Ectodermal cell (in vitro differentiated cells): ENCODE results near the gene COL27A1.

Source experiments
- H3K27ac ChIP-seq: 2 replicates; pipeline ENCODE4 v1.7.0; 2013; ENCODE audit warnings: mild to moderate bottlenecking, low read depth, low read length; ENCODE audit not compliant: insufficient read depth, poor library complexity, severe bottlenecking
- H3K27me3 ChIP-seq: 2 replicates; pipeline ENCODE4 v1.7.0; 2013; ENCODE audit warnings: mild to moderate bottlenecking, low read length; ENCODE audit not compliant: insufficient read depth, control insufficient read depth, poor library complexity, severe bottlenecking
- H3K36me3 ChIP-seq: one replicate; pipeline ENCODE4 v1.7.0; 2013; ENCODE audit warnings: low read length; ENCODE audit not compliant: control insufficient read depth, insufficient read depth
- H3K4me1 ChIP-seq: one replicate; pipeline ENCODE4 v1.7.0; 2013; ENCODE audit warnings: low read length; ENCODE audit not compliant: control insufficient read depth, insufficient read depth
- H3K4me3 ChIP-seq: 2 replicates; pipeline ENCODE4 v1.7.0; 2013; ENCODE audit warnings: low read depth, low read length, control low read depth; ENCODE audit not compliant: insufficient read depth
- H3K9me3 ChIP-seq: 2 replicates; pipeline ENCODE4 v1.7.0; 2013; ENCODE audit warnings: mild to moderate bottlenecking, low read length, moderate library complexity; ENCODE audit not compliant: control insufficient read depth
- WGBS, 2 experiments: methylation state at CpG; one replicate each; pipeline ENCODE4 v1.1.7; 2013; ENCODE audit warnings: missing lambda C conversion rate in 2 of 2; 5-methylcytosine and 5-hydroxymethylcytosine counted together

Gene COL27A1

GRCh38 chr9:114335745-114336144 is 180.4 kb downstream of the COL27A1 start:
- Histone ChIP-seq H3K36me3 (no peaks in the 10 kb centered on the region), H3K9me3 (no peaks in the 10 kb centered on the region), H3K27ac (no peak overlapping the region), H3K27me3 (no peaks in the 10 kb centered on the region), H3K4me1 (no peaks in the 10 kb centered on the region), H3K4me3 (no peak overlapping the region)
- 91 to 96% methylated on average over 2 of the region's 2 CpGs for WGBS, 2 experiments

- Histone ChIP-seq H3K27ac (no peak overlapping the region), H3K4me1 (no peaks in the 10 kb centered on the region), H3K36me3 (no peaks in the 10 kb centered on the region), H3K4me3 (no peak overlapping the region), H3K27me3 (no peaks in the 10 kb centered on the region), H3K9me3 (no peaks in the 10 kb centered on the region)
- 84 to 89% methylated on average over 10 of the region's 10 CpGs for WGBS, 2 experiments
Measured at GRCh38 chr9:114336157-114336556, 180.8 kb downstream of the COL27A1 start.

- H3K36me3 ChIP-seq = no peaks in the 10 kb centered on the region
- H3K4me3 ChIP-seq = no peak overlapping the region
- 93 to 95% methylated on average over 23 of the region's 23 CpGs for WGBS, 2 experiments
Measured at GRCh38 chr9:114336699-114337395, 181.5 kb downstream of the COL27A1 start.

GRCh38 chr9:114338187-114338586 is 182.8 kb downstream of the COL27A1 start:
- H3K36me3 ChIP-seq = no peaks in the 10 kb centered on the region
- 88 to 93% methylated on average over 2 of the region's 2 CpGs for WGBS, 2 experiments
- H3K9me3 ChIP-seq = no peaks in the 10 kb centered on the region
- H3K27me3 ChIP-seq = no peaks in the 10 kb centered on the region
- H3K27ac ChIP-seq = no peak overlapping the region
- no peak overlapping the region for H3K4me3 ChIP-seq
- H3K4me1 ChIP-seq = no peaks in the 10 kb centered on the region

More at GRCh38 chr9:114336699-114337395, 181.5 kb downstream of the COL27A1 start:
- H3K4me1 ChIP-seq = no peaks in the 10 kb centered on the region
- no peak overlapping the region for H3K27ac ChIP-seq
- H3K9me3 ChIP-seq = no peaks in the 10 kb centered on the region
- H3K27me3 ChIP-seq = no peaks in the 10 kb centered on the region

- 81 to 82% methylated on average over 16 of the region's 16 CpGs for WGBS, 2 experiments
- Histone ChIP-seq H3K36me3 (no peaks in the 10 kb centered on the region), H3K4me1 (no peaks in the 10 kb centered on the region), H3K9me3 (no peaks in the 10 kb centered on the region), H3K4me3 (no peak overlapping the region), H3K27me3 (no peaks in the 10 kb centered on the region), H3K27ac (no peak overlapping the region)
Measured at GRCh38 chr9:114339130-114339908, 184.0 kb downstream of the COL27A1 start.

GRCh38 chr9:114341152-114341830 is 186.0 kb downstream of the COL27A1 start:
- no peaks in the 10 kb centered on the region for H3K9me3 ChIP-seq
- no peaks in the 10 kb centered on the region for H3K27me3 ChIP-seq
- no peak overlapping the region for H3K4me3 ChIP-seq
- H3K27ac ChIP-seq = no peak overlapping the region
- H3K36me3 ChIP-seq = peaks cover 6% of the 10 kb centered on the region
- no peaks in the 10 kb centered on the region for H3K4me1 ChIP-seq
- WGBS, 2 experiments = 94% methylated on average over 12 of the region's 12 CpGs

GRCh38 chr9:114341991-114342390 is 186.7 kb downstream of the COL27A1 start:
- H3K36me3 ChIP-seq = peaks cover 6% of the 10 kb centered on the region
- 93 to 94% methylated on average over 4 of the region's 4 CpGs for WGBS, 2 experiments

GRCh38 chr9:114342755-114343440 is 187.6 kb downstream of the COL27A1 start:
- no peaks in the 10 kb centered on the region for H3K9me3 ChIP-seq
- peaks cover 10% of the 10 kb centered on the region for H3K36me3 ChIP-seq
- no peak overlapping the region for H3K4me3 ChIP-seq
- H3K27ac ChIP-seq = no peak overlapping the region
- 89 to 90% methylated on average over 5 of the region's 5 CpGs for WGBS, 2 experiments
- H3K4me1 ChIP-seq = no peaks in the 10 kb centered on the region
- no peaks in the 10 kb centered on the region for H3K27me3 ChIP-seq

More at GRCh38 chr9:114341991-114342390, 186.7 kb downstream of the COL27A1 start:
- no peaks in the 10 kb centered on the region for H3K9me3 ChIP-seq
- no peak overlapping the region for H3K27ac ChIP-seq
- no peak overlapping the region for H3K4me3 ChIP-seq
- no peaks in the 10 kb centered on the region for H3K4me1 ChIP-seq
- no peaks in the 10 kb centered on the region for H3K27me3 ChIP-seq

GRCh38 chr9:114343471-114344187 is 188.3 kb downstream of the COL27A1 start:
- Histone ChIP-seq H3K36me3 (peaks cover 10% of the 10 kb centered on the region), H3K9me3 (no peaks in the 10 kb centered on the region), H3K4me1 (peaks cover 3% of the 10 kb centered on the region), H3K27me3 (no peaks in the 10 kb centered on the region), H3K27ac (no peak overlapping the region), H3K4me3 (no peak overlapping the region)
- WGBS, 2 experiments = 96 to 98% methylated on average over 7 to 9 of the region's 9 CpGs
